Skin epidermis (tissue), 12 donors: ENCODE data around the gene KCNK4.
A peak's percentile ranks its signal among the peaks of the same experiment; 100 is the strongest.

ENCODE experiments used
- H3K27ac ChIP-seq, 21 experiments: fragments of 200-600 bp; sonication (generic) in 11 of 21; one replicate each; pipeline ENCODE4 v1.5.0; 2020; ENCODE audit warnings: mild to moderate bottlenecking in 3 of 21, inconsistent platforms in 2 of 21, moderate library complexity in 2 of 21
- H3K4me3 ChIP-seq, 7 experiments: fragments of 200-600 bp; sonication (generic) in 2 of 7; one replicate each; pipeline ENCODE4 v1.5.0; 2020; ENCODE audit warnings: inconsistent platforms in 2 of 7, mild to moderate bottlenecking in 2 of 7, moderate library complexity in 1 of 7

The KCNK4 gene

DNA sequence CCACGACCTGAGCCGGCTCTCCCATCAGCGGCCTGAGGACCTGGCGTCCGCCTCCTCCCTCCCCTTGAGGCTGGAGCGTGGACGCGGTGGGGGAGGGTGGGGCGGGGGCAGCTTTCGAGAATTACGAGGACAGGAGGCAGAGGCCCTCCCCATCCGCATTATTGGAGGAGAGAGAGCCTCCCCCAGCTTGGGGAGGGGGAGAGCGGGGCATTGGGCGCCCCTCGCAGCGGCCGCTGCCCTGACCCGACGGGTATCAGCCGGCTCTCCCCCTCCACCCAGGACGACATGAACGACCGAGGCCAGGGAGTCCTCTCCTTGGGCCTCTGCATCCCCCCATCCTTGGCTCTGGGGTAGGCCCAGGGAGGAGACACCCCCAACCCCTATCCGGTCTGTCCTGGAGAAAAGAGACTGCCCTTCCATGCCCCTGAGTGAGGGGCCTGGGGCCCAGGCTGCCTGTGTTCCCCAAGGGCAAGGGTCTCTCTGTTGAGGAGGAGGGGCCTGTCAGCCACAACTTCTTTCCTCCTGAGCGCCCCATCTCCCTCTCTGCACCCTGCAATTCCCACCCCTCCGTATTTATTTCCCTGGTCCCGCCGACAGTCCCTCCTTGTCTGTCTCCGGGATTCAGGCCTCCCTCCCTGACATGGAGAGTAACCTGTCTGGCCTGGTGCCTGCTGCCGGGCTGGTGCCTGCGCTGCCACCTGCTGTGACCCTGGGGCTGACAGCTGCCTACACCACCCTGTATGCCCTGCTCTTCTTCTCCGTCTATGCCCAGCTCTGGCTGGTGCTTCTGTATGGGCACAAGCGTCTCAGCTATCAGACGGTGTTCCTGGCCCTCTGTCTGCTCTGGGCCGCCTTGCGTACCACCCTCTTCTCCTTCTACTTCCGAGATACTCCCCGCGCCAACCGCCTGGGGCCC lies 5.0 kb upstream of the KCNK4 start:
- Histone ChIP-seq H3K27ac (peak overlapping the region; percentile 15 to 97 (median 96)), H3K4me3 (peak overlapping the region; percentile 55 to 93 (median 66))

DNA sequence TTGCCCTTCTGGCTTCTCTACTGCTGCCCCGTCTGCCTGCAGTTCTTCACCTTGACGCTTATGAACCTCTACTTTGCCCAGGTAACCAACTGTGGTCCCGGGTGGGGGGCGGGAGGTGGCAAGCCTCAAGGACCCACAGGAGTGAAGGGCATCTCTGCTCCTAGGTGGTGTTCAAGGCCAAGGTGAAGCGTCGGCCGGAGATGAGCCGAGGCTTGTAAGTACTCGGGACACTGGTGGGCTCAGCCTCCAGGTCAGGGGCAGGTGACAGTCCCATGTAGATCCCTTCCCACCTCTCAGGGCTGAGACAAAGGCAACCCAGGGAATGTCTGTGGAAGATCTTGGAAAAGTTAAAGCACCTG lies 4.3 kb upstream of the KCNK4 start:
- Histone ChIP-seq H3K4me3 (peak overlapping the region in 1 of 7 experiments; percentile 93), H3K27ac (peak overlapping the region in 2 of 21 experiments; percentile 96 to 97)

DNA sequence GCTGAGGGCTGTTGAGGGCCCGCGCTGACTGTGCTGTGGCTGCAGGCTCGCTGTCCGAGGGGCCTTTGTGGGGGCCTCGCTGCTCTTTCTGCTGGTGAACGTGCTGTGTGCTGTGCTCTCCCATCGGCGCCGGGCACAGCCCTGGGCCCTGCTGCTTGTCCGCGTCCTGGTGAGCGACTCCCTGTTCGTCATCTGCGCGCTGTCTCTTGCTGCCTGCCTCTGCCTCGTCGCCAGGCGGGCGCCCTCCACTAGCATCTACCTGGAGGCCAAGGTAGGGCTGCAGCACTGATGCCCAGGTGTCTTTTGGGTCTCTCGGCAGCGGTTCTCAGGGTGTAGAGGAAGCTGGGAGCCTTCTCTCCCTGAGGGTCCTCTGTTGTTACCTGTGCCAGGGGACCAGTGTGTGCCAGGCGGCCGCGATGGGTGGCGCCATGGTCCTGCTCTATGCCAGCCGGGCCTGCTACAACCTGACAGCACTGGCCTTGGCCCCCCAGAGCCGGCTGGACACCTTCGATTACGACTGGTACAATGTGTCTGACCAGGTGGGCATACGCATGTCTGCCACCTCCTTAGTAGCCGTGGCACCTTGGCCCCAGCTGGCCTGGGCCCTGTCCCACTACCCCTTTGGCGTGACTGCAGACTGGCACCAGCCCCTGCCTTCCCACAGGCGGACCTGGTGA lies 3.3 kb upstream of the KCNK4 start:
- H3K27ac ChIP-seq: no peak overlapping the region
- no peak overlapping the region for H3K4me3 ChIP-seq

GRCh38 chr11:64288353-64288750 lies 2.8 kb upstream of the KCNK4 start:
- no peak overlapping the region for H3K4me3 ChIP-seq

DNA sequence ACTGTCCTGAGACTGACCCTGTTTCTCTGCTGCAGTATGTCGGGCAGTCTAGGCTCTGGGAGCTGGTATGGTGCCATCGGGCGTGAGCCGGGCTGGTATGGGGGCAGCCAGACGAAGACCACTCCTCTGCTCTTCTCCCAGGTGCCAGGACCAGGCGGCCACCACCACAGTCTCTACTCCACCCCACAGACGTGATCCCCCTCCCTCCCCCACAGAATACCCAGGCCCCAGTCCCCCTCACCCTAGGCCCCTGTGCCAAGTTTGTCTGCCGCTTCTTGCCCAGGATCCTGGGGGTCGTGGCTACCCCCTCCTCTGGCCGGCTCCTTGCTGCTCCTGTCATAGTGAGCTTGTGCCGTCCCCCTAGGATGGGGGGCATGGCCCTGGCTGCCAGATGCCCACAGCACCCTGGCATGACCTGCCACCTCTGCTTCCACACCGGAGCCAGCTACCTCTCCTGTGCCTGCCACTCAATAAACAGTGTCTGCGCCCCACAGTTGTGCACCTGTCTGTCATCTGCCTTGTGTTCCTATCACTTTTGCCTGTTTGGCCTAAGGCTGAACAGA lies 2.0 kb upstream of the KCNK4 start:
- no peak overlapping the region for H3K4me3 ChIP-seq
- no peak overlapping the region for H3K27ac ChIP-seq

More at GRCh38 chr11:64288353-64288750, 2.8 kb upstream of the KCNK4 start:
- H3K27ac ChIP-seq: no peak overlapping the region

- H3K27ac ChIP-seq: peak overlapping the region in 2 of 21 experiments; percentile 4 to 52
- no peak overlapping the region for H3K4me3 ChIP-seq
Measured at GRCh38 chr11:64290352-64291261, 495 bp upstream of the KCNK4 start.

- Histone ChIP-seq H3K27ac (peak overlapping the region in 4 of 21 experiments; percentile 1 to 50 (median 19)), H3K4me3 (peak overlapping the region; percentile 11 to 45 (median 25))
Measured at GRCh38 chr11:64291752-64292459, 804 bp downstream of the KCNK4 start.

- peak overlapping the region; percentile 11 to 45 (median 25) for H3K4me3 ChIP-seq
Measured at GRCh38 chr11:64292460-64293254, 1.6 kb downstream of the KCNK4 start.

DNA sequence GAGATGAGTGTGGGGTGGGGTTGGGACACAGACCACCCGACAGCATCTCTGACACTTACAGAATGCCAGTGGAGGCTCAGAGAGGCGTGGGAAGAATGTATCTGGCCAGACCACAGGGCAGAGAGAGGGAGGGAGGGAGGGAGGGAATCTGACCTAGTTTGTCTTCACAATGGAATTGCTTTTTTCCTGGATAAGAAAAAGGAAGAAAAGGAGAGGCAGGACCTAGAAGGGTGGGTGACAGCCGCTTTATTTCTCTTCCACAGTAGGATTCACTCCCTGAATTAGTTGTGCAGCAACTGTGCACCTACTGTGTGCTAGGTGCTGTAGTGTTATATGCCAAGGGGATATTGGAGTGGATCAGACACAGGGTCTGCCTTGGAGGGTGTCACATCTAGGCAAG lies 3.7 kb downstream of the KCNK4 start:
- H3K27ac ChIP-seq: peak overlapping the region in 4 of 21 experiments; percentile 6 to 53 (median 40)
- H3K4me3 ChIP-seq: no peak overlapping the region

More at GRCh38 chr11:64292460-64293254, 1.6 kb downstream of the KCNK4 start:
- peak overlapping the region in 4 of 21 experiments; percentile 1 to 50 (median 19) for H3K27ac ChIP-seq

- Histone ChIP-seq H3K27ac (peak overlapping the region in 3 of 21 experiments; percentile 26 to 36 (median 36)), H3K4me3 (no peak overlapping the region)
Measured at GRCh38 chr11:64295760-64296159, 4.7 kb downstream of the KCNK4 start.

DNA sequence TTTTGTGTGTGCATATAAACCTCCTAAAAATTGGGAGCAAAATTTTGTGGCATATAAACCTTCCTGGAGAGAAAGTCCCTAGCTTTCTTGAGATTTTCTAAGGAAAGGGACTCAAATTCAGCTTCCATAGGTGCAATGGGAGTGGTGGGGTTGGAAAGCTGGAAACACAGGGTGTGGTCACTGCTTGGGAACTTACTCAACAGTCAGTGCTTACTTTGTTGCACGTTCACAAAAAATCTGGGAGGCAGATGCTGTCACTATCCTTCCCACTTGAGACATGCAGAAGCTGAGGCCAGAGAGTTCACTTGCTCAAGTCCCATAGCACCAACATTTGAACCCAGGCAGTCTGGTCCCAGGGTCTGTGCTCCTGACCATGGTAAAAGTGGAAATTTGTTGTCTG lies 5.1 kb downstream of the KCNK4 start:
- H3K27ac ChIP-seq: peak overlapping the region in 3 of 21 experiments; percentile 26 to 36 (median 36)
- H3K4me3 ChIP-seq: no peak overlapping the region

DNA sequence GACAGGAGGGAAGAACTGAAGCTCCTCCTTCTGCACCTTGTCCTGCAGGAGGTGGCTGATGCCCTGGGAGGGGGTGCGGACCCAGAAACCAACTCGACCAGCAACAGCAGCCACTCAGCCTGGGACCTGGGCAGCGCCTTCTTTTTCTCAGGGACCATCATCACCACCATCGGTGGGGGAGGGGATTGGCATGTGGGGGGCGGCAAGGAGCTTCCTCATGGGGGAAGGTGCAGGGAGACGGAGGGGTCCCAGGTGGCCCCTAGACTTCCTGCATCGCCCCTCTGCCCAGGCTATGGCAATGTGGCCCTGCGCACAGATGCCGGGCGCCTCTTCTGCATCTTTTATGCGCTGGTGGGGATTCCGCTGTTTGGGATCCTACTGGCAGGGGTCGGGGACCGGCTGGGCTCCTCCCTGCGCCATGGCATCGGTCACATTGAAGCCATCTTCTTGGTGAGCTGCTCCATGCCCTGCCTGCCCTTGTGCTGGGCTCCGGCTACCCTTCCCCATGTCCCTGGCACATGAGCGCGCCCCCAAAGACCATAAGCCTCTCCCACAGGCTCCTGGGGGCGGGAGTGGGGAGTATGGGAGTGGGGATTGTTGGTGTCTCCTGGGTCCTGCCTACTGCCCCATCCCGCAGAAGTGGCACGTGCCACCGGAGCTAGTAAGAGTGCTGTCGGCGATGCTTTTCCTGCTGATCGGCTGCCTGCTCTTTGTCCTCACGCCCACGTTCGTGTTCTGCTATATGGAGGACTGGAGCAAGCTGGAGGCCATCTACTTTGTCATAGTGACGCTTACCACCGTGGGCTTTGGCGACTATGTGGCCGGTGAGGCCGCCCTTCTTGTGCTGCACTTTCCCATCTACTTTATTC lies 6.0 kb downstream of the KCNK4 start:
- Histone ChIP-seq H3K4me3 (no peak overlapping the region), H3K27ac (no peak overlapping the region)

GRCh38 chr11:64297699-64298358 lies 6.7 kb downstream of the KCNK4 start:
- Histone ChIP-seq H3K4me3 (no peak overlapping the region), H3K27ac (no peak overlapping the region)

DNA sequence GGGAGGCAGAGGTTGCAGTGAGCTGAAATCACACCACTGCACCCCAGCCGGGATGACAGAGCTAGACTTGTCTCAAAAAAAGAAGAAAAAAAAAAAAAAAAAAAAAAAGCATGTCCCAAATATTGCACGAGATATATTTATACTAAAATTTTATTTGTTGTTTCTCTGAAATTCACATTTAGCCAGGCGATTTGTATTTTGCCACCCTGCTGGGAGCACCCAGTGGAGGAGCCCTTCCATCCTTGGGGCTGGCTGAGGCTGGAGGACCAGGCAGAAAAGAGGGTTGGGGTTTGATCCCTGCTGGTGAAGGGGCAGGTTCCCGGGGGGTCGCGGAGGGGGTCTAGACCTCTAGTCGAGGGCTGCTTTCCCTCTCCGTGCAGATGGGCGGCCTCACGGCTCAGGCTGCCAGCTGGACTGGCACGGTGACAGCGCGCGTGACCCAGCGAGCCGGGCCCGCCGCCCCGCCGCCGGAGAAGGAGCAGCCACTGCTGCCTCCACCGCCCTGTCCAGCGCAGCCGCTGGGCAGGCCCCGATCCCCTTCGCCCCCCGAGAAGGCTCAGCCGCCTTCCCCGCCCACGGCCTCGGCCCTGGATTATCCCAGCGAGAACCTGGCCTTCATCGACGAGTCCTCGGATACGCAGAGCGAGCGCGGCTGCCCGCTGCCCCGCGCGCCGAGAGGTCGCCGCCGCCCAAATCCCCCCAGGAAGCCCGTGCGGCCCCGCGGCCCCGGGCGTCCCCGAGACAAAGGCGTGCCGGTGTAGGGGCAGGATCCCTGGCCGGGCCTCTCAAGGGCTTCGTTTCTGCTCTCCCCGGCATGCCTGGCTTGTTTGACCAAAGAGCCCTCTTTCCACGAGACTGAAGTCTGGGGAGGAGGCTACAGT lies 8.1 kb downstream of the KCNK4 start:
- Histone ChIP-seq H3K27ac (peak overlapping the region in 16 of 21 experiments; percentile 7 to 82 (median 62)), H3K4me3 (peak overlapping the region; percentile 11 to 34 (median 22))

DNA sequence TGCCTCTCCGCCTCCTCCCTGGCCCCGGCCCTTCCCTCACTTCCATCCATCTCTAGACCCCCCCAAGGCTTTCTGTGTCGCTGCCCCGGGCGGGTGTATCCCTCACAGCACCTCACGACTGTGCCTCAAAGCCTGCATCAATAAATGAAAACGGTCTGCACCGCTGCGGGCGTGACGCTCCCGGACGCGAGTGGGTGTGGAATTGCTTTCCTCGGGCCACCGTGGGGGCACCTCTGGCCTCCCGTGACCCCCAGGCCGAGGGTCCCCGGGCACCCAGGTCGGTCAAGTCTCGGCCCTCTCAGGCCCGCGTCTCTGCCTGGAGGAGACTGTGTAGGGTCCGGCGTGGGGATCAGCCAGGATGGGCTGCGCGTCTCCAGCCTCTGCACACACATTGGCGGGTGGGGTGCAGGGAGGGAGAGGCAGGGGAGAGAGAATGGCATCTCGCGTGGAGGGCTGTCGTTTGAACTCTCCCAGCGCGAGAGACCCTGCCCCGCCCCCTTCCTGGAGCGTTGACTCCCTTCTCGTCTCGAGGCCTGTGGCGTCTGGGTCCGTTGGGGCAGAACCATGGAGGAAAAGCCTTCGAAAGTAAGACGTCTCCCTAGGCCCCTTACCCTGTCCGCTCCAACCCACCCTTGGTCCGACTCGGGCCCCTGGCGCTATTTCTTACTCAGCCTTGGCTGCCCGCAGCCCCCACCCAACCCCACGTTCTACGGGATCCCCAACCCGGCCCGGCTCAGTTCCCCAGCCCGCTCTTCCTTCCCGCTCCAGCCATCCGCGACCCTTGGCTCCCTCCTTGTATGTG lies 8.9 kb downstream of the KCNK4 start, which contains the start of gene CATSPERZ:
CATSPERZ (plus strand) TSS at position 512 of the 802 bp plus-strand sequence; CDS start at position 565, 53 bp downstream.
- Histone ChIP-seq H3K4me3 (peak within 1 kb of the TSS; percentile 11 to 34 (median 23)), H3K27ac (peak within 1 kb of the TSS in 16 of 21 experiments; percentile 7 to 82 (median 62))
